CD14-positive monocyte (primary cell): ENCODE measurements around the gene GPAT3. TPM values are rescaled to one million over a fixed set of nuclear protein-coding genes. Genes with fewer than 3 reads are reported as not detected.
A peak's percentile ranks its signal among the peaks of the same experiment; 100 is the strongest.

Source experiments
- DNase-seq, 3 donors: peaks; one replicate each; pipeline ENCODE4 v3.0.0-alpha.2; 2011 to 2022
- H2AFZ ChIP-seq: 2 replicates; pipeline ENCODE4 v1.6.0; 2012; ENCODE audit warnings: mild to moderate bottlenecking, low read depth, low read length, inconsistent platforms; ENCODE audit not compliant: insufficient read depth, poor library complexity, severe bottlenecking
- H3K27ac ChIP-seq, 2 donors: 1 replicate in 1 of 2; 2 replicates in 1 of 2; pipeline ENCODE4 v1.5.1; 2012 to 2013; ENCODE audit warnings: low read length in 2 of 2, control low read depth in 1 of 2, inconsistent platforms in 1 of 2, low read depth in 1 of 2, mild to moderate bottlenecking in 1 of 2
- H3K27me3 ChIP-seq, 2 donors: one replicate each; pipeline versions ENCODE4 v1.6.0 to v1.6.1; 2011 to 2013; ENCODE audit warnings: low read length in 2 of 2; ENCODE audit not compliant: control insufficient read depth in 2 of 2, insufficient read depth in 2 of 2
- H3K36me3 ChIP-seq, 2 donors: replicated peaks in 1 of 2; 1 replicate in 1 of 2; 2 replicates in 1 of 2; pipeline versions ENCODE4 v1.5.1 to v1.6.1; 2012 to 2013; ENCODE audit warnings: low read length in 2 of 2, control low read depth in 1 of 2, inconsistent platforms in 1 of 2, mild to moderate bottlenecking in 1 of 2; ENCODE audit not compliant: insufficient read depth in 2 of 2, control insufficient read depth in 1 of 2
- H3K4me1 ChIP-seq, 2 donors: 1 replicate in 1 of 2; 2 replicates in 1 of 2; pipeline versions ENCODE4 v1.5.1 to v1.6.1; 2012 to 2013; ENCODE audit warnings: low read length in 2 of 2, control low read depth in 1 of 2, inconsistent platforms in 1 of 2, mild to moderate bottlenecking in 1 of 2, moderate library complexity in 1 of 2; ENCODE audit not compliant: insufficient read depth in 2 of 2, control insufficient read depth in 1 of 2
- H3K4me2 ChIP-seq: replicated peaks from 2 replicates; pipeline ENCODE3; 2012; ENCODE audit warnings: low read length, moderate library complexity, mild to moderate bottlenecking; ENCODE audit not compliant: poor library complexity, severe bottlenecking; ENCODE audit errors: extremely low read depth
- H3K4me3 ChIP-seq, 3 experiments: fragments of 200-600 bp in 1 of 3; sonication (generic) in 1 of 3; replicated peaks in 1 of 3; 1 replicate in 2 of 3; 2 replicates in 1 of 3; pipeline ENCODE4 v1.5.1; 2011 to 2013; ENCODE audit warnings: low read length in 3 of 3, mild to moderate bottlenecking in 3 of 3, control low read depth in 2 of 3, low read depth in 2 of 3, inconsistent platforms in 1 of 3, moderate library complexity in 1 of 3
- H3K79me2 ChIP-seq: 2 replicates; pipeline ENCODE4 v1.6.0; 2012; ENCODE audit warnings: mild to moderate bottlenecking, control low read depth, inconsistent platforms, low read length, moderate library complexity; ENCODE audit not compliant: insufficient read depth
- H3K9ac ChIP-seq: 2 replicates; pipeline ENCODE4 v1.6.0; 2017; ENCODE audit warnings: low read length, mild to moderate bottlenecking; ENCODE audit not compliant: insufficient read depth, poor library complexity, severe bottlenecking
- H3K9me3 ChIP-seq, 2 donors: replicated peaks in 1 of 2; 1 replicate in 1 of 2; 2 replicates in 1 of 2; pipeline versions ENCODE4 v1.5.1 to v1.6.1; 2012 to 2013; ENCODE audit warnings: low read length in 2 of 2, control low read depth in 1 of 2; ENCODE audit not compliant: control insufficient read depth in 1 of 2, insufficient read depth in 1 of 2
- H4K20me1 ChIP-seq: 2 replicates; pipeline ENCODE4 v1.6.0; 2012; ENCODE audit warnings: mild to moderate bottlenecking, low read length, control low read depth, moderate library complexity; ENCODE audit not compliant: insufficient read depth
- H3K27ac Mint-ChIP-seq, 7 donors: one replicate each; pipeline ENCODE4 v1.8.0; 2020; ENCODE audit warnings: mild to moderate bottlenecking in 7 of 7, mixed read lengths in 7 of 7, moderate library complexity in 6 of 7, inconsistent platforms in 2 of 7
- H3K27me3 Mint-ChIP-seq, 3 donors: one replicate each; pipeline ENCODE4 v1.8.0; 2021 to 2022; ENCODE audit warnings: low read depth in 3 of 3, mild to moderate bottlenecking in 3 of 3, mixed read lengths in 3 of 3, moderate library complexity in 3 of 3, inconsistent platforms in 1 of 3
- H3K36me3 Mint-ChIP-seq, 2 donors: one replicate each; pipeline ENCODE4 v1.8.0; 2020; ENCODE audit warnings: mixed read lengths in 2 of 2, inconsistent platforms in 1 of 2, mild to moderate bottlenecking in 1 of 2
- H3K4me1 Mint-ChIP-seq: one replicate; pipeline ENCODE4 v1.8.0; 2020; ENCODE audit warnings: mild to moderate bottlenecking, mixed read lengths
- H3K4me3 Mint-ChIP-seq, 2 donors: one replicate each; pipeline ENCODE4 v1.8.0; 2020; ENCODE audit warnings: mild to moderate bottlenecking in 2 of 2, mixed read lengths in 2 of 2, moderate library complexity in 1 of 2
- H3K9me3 Mint-ChIP-seq, 7 donors: one replicate each; pipeline ENCODE4 v1.8.0; 2020 to 2022; ENCODE audit warnings: mixed read lengths in 7 of 7, mild to moderate bottlenecking in 6 of 7, moderate library complexity in 6 of 7, inconsistent platforms in 2 of 7
- CTCF ChIP-seq: fragments of 200-600 bp; IDR thresholded peaks from one replicate; pipeline ENCODE4 v1.8.0; 2022; ENCODE audit warnings: antibody characterized with exemption, mild to moderate bottlenecking
- WGBS: methylation state at CpG from one replicate; pipeline ENCODE4 v1.1.5; 2013; ENCODE audit warnings: missing lambda C conversion rate; ENCODE audit not compliant: insufficient coverage; 5-methylcytosine and 5-hydroxymethylcytosine counted together
- intact Hi-C, 2 donors: fragments of 100-400 bp; cut with micrococcal nuclease; formaldehyde crosslinking; loops; one replicate each; pipeline versions ENCODE4 v1.15.0 to v1.15.1; 2023
- polyA plus RNA-seq, 3 donors: library from polyadenylated mRNA; depleted of rRNA in 1 of 3; unstranded in 2 of 3; stranded (reverse) in 1 of 3; fragments of 300-500 nt in 2 of 3; fragments of >200 nt in 1 of 3; fragmentation: Illumina TruSeq in 2 of 3; gene quantifications; 1 replicate in 2 of 3; 2 replicates in 1 of 3; pipeline ENCODE4 v1.2.3, GENCODE V29; 2012 to 2021

The GPAT3 gene
- polyA plus RNA-seq, 3 donors, result 20.9 to 46.2 (median 44.2) TPM

- intact Hi-C loops, result no loop called here
- 100% methylated on average over 2 of the region's 5 CpGs for WGBS
- no peaks in the 10 kb centered on the region for H3K27me3 Mint-ChIP-seq
Observed at GRCh38 chr4:83558059-83558653, 22.2 kb downstream of the GPAT3 start.

GRCh38 chr4:83558680-83559079 is 22.8 kb downstream of the GPAT3 start:
- intact Hi-C loops, result no loop called here
- 0% methylated on average over 1 of the region's 1 CpG for WGBS

More at GRCh38 chr4:83558059-83558653, 22.2 kb downstream of the GPAT3 start:
- Histone ChIP-seq H3K9ac (peak overlapping the region; percentile 11), H3K79me2 (peaks cover 71% of the 10 kb centered on the region), H2AFZ (no peak overlapping the region), H3K36me3 (no peaks in the 10 kb centered on the region), H3K9me3 (no peaks in the 10 kb centered on the region), H3K4me3 (peak overlapping the region in 1 of 3 experiments; percentile 42), H3K27ac (peak overlapping the region; percentile 1 to 77), H4K20me1 (no peaks in the 10 kb centered on the region), H3K4me2 (peak overlapping the region; percentile 45), H3K4me1 (peaks cover 76 to 85% of the 10 kb centered on the region in 2 donors), H3K27me3 (no peaks in the 10 kb centered on the region)
- peak overlapping the region in 1 of 2 donors; percentile 80 for H3K4me3 Mint-ChIP-seq
- no peaks in the 10 kb centered on the region for H3K9me3 Mint-ChIP-seq
- peaks cover 29 to 37% of the 10 kb centered on the region in 2 donors for H3K36me3 Mint-ChIP-seq
- TF ChIP-seq CTCF, result no peak
- peaks cover 83% of the 10 kb centered on the region for H3K4me1 Mint-ChIP-seq
- peak overlapping the region; percentile 93 to 97 (median 95) for H3K27ac Mint-ChIP-seq
- DNase-seq, result no peak

More at GRCh38 chr4:83558680-83559079, 22.8 kb downstream of the GPAT3 start:
- Mint-ChIP-seq H3K27me3 (no peaks in the 10 kb centered on the region), H3K27ac (peak overlapping the region; percentile 93 to 97 (median 95)), H3K4me1 (peaks cover 78% of the 10 kb centered on the region), H3K4me3 (peak overlapping the region in 1 of 2 donors; percentile 80), H3K9me3 (no peaks in the 10 kb centered on the region), H3K36me3 (peaks cover 29 to 40% of the 10 kb centered on the region in 2 donors)
- Histone ChIP-seq H3K79me2 (peaks cover 72% of the 10 kb centered on the region), H3K9ac (peak overlapping the region; percentile 11), H3K9me3 (no peaks in the 10 kb centered on the region), H3K4me2 (peak overlapping the region; percentile 45), H4K20me1 (no peaks in the 10 kb centered on the region), H3K27ac (peak overlapping the region; percentile 1 to 77), H3K4me1 (peaks cover 71 to 80% of the 10 kb centered on the region in 2 donors), H3K36me3 (no peaks in the 10 kb centered on the region), H2AFZ (no peak overlapping the region), H3K27me3 (no peaks in the 10 kb centered on the region), H3K4me3 (peak overlapping the region in 1 of 3 experiments; percentile 42)
- DNase-seq, result peak in 2 of 3 donors; percentile 78 to 89
- TF ChIP-seq CTCF, result no peak
